HEK293 (cell line): ENCODE results near the gene IZUMO1.

Source experiments
- TCF7L2 ChIP-seq: IDR thresholded peaks from 2 replicates; pipeline ENCODE4 v1.6.1; 2011; ENCODE audit warnings: low read depth, mild to moderate bottlenecking, inconsistent platforms, low read length, moderate library complexity, borderline replicate concordance
- ZEB2 ChIP-seq: fragments of 450-650 bp; formaldehyde crosslinking; IDR thresholded peaks from 2 replicates; pipeline ENCODE4 v1.5.1; 2016; ENCODE audit warnings: missing biosample characterization, missing genetic modification characterization
- ZNF785 ChIP-seq: fragments of 450-650 bp; formaldehyde crosslinking; IDR thresholded peaks from 2 replicates; pipeline ENCODE4 v1.5.1; 2016; ENCODE audit warnings: missing biosample characterization, missing genetic modification characterization

GRCh38 chr19:48795055-48795684 is 48.5 kb upstream of the IZUMO1 start:
- TF ChIP-seq TCF7L2 (no peak), ZEB2 (tag by site-specific recombination) (peak; percentile 93), ZNF785 (tag by site-specific recombination) (peak; percentile 98)
